GM18508 (cell line): ENCODE data around the gene AP5Z1.

Experiments used
- ATAC-seq: cut with Tn5 transposase; IDR thresholded peaks from one replicate; pipeline ENCODE4 v1.9.1; 2021; ENCODE audit warnings: moderate number of reproducible peaks; ENCODE audit not compliant: insufficient read depth, unreplicated experiment

The AP5Z1 gene

DNA sequence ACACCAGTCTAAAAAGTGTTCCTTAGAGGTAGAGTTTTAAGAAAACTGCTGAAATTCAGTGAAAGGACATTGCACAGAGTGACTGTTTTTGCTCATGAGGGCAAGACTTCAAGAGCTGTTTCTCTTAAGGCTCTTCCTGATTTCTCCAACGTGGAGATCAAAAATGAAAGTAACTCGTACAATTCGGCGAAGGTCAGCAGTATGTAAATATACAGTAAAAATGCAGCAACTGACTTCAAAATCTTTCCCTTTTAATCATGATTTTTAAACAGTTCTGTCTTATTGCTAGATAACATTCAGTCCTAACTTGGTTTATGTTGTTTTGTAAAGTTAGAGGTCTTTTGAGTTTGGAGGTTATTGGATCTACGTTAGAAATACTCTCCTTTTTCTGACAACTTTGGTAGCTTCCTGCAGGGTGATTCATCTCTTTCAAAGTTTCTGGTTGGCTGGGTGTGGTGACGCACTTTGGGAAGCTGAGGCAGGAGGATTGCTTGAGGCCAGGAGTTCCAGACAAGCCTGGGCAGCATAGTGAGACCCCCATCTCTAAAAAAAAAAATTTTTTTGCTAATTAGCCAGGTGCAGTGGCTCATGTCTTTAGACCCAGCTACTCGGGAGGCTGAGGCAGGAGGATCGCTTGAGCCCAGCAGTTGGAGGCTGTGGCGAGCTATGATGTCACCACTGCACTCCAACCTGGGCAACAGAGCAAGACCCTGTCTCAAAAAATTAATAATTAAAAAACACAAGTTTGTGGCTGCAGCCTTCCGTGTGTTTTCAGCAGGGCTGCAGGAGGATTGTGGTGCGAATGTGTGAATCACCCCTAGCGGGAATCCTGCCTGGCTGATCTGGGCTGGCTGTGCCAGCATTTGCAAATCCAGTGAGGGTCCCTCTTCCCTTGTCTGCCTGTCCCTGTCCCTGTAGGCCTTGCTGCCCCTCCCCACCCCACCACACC, 29.2 kb upstream of the AP5Z1 start:
- no peak for ATAC-seq

- ATAC-seq, result no peak
Observed at GRCh38 chr7:4747013-4747412, 28.4 kb upstream of the AP5Z1 start.

DNA sequence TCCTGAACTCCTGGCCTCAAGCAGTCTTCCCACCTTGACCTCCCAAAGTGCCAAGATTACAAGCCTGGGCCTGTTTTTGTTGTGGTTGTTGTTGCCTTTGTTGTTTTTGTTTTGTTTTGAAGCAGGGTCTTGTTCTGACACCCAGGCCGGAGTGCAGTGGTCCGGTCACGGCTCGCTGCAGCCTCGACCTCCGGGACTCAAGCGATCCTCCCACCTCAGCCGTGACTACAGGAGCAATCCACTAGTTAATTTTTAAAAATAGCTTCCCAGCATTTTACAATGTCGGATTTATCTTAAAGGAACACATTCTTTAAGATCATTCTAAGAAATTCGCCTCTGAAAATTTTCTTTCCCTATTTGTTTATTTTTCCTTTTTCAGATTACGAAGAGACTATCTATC, 27.7 kb upstream of the AP5Z1 start:
- no peak for ATAC-seq

DNA sequence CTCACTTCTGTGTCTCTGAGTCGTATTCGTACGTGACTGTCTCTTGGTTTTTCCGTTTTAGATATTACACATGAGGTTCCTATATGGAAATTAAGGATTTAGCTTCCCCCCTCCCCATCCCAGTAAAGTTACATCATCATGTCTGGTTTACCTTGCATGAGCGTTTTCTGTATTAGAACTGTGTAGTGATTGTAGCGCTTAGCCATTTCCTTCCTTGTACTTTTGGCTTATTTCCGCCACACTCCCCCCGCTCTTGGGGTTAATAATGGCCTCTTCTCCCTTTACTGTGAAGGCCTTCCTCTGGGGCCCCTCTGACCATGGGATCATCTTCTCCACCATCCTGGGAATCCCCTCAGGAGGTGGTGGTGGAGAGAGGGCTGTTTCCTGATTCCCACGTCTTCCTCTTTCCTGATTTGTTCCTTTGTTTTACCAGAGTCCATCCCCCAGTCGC, 27.2 kb upstream of the AP5Z1 start:
- no peak for ATAC-seq

- no peak for ATAC-seq
Observed at GRCh38 chr7:4749363-4749762, 26.1 kb upstream of the AP5Z1 start.

DNA sequence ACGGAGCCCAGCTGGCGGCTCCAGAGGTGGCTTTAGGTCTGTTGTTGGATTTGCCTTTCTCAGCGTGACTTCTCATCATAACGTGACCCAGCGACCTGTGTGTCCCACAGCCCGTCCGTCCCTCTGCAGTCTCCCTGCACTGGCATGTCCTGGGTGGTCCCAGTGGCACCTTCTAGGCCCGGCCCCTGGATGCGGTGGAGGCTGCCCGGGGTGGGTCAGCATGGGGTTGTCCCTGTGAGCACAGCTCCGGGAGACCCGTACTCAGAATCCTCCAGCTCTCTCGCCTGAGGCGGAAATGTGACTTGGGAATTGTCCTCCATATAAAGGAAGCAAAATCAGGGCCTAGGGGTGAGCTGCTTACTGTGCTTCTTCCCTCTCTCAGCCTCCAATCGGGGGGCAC, 25.6 kb upstream of the AP5Z1 start:
- no peak for ATAC-seq

DNA sequence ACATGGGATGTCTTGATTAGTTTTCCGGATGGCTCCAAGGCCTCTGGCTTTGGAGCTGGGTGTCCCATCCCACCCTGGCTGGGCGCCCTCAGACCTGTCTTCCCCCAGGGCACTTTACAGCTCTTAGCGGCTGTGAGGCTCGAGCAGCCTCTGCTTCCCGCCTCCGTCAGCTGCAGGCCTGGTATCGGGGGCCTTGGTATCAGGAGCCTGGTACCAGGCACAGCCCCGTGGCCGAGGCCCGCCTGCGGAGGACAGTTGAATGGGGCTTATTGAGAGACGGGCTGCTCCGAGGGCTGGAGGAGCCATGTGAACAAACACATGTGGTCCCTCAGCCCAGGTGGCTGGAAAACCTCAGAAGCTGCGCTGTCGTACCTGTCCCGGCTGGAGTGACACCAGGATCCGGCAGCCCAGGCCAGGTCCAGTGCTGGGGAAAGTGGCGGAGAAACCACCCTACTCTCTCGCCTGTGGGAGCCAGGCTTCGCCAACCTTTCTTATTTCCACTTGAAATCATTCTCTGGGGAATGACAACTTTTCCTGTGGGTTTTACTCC, 23.9 kb upstream of the AP5Z1 start:
- ATAC-seq, result no peak

- no peak for ATAC-seq
Observed at GRCh38 chr7:4753598-4754432, 21.6 kb upstream of the AP5Z1 start.

GRCh38 chr7:4754433-4755010, 20.9 kb upstream of the AP5Z1 start:
- no peak for ATAC-seq

DNA sequence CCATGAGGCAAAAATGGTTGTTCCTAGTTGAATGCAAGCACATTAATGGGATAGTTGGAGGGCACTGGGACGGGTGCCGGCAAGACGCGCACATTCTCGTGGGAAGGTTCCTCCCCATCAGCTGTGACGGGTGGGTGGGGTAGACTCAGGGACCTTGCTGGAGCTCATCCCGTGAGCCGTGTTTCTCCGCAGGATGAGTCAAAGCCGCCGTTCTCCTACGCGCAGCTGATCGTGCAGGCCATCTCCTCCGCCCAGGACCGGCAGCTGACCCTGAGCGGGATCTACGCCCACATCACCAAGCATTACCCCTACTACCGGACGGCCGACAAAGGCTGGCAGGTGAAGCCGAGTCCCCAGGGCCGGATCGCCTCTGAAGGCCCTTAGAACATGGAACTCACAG, 20.4 kb upstream of the AP5Z1 start:
- ATAC-seq, result no peak

GRCh38 chr7:4758111-4758510, 17.3 kb upstream of the AP5Z1 start:
- no peak for ATAC-seq

DNA sequence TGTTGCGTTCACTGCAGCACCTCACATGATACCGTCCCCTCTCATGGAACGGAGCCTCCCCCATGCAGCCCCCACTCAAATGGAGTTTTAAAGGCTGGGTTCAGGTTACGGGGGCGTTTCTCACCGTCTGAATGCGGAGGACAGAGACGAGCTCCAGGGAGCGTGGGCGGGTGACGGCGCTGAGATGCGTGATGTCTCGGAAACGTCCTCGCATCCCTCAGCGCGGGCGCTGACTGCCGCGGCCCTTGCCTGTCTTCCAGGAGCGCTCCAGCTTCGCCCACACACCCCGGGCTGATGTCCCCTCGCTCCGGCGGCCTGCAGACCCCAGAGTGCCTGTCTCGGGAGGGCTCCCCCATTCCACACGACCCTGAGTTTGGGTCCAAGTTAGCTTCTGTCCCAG, 16.6 kb upstream of the AP5Z1 start:
- no peak for ATAC-seq

- no peak for ATAC-seq
Observed at GRCh38 chr7:4759211-4759610, 16.2 kb upstream of the AP5Z1 start.

DNA sequence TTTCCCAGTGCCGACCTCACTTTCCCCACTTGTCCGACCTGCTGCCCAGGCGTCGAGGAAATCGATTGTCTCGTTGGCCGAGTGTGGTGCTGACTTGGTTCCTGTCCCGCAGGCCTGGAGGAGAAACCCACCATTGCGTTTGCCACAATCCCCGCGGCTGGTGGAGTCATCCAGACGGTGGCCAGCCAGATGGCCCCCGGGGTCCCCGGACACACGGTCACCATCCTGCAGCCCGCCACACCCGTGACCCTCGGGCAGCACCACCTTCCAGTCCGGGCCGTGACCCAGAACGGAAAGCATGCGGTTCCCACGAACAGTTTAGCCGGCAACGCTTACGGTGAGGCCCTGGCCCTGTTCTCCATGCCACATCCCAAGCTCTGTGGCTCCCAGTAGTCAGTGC, 14.5 kb upstream of the AP5Z1 start:
- no peak for ATAC-seq

DNA sequence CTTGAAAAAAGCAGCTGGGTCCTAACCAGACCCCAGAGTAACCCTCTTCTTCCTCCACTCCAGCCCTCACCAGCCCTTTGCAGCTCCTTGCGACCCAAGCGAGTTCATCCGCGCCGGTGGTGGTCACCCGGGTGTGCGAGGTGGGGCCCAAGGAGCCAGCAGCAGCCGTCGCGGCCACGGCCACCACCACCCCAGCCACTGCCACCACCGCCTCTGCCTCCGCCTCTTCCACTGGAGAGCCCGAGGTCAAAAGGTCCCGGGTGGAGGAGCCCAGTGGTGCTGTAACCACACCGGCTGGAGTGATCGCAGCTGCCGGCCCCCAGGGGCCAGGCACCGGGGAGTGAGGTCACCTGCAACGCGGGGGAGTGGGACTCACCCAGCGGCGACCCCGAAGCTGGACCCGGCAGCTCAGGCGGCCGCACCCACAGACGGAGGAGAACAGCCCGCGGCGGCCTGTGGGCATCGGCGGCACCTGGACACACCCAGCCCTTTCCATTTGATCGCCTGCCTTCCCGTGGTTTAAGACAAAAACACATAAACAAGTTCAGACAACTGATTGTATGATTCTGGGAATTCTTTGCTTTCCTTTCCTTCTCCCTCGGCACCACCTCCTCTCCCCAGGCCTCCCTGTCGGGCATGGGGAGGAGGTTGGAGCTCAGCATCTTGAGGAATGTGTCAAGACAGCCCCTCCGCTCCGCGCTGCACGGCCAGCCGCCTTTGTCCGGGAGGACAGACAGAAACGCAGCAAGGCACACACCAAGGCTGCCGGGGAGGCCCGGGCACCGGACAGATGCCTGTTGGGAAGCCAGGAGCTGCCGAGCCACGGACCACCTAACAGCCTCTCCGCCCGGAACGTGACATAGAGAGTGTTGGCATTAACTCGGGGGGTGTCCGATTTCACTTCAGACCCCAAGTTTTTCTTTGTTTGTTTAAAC, 13.0 kb upstream of the AP5Z1 start:
- ATAC-seq, result no peak

DNA sequence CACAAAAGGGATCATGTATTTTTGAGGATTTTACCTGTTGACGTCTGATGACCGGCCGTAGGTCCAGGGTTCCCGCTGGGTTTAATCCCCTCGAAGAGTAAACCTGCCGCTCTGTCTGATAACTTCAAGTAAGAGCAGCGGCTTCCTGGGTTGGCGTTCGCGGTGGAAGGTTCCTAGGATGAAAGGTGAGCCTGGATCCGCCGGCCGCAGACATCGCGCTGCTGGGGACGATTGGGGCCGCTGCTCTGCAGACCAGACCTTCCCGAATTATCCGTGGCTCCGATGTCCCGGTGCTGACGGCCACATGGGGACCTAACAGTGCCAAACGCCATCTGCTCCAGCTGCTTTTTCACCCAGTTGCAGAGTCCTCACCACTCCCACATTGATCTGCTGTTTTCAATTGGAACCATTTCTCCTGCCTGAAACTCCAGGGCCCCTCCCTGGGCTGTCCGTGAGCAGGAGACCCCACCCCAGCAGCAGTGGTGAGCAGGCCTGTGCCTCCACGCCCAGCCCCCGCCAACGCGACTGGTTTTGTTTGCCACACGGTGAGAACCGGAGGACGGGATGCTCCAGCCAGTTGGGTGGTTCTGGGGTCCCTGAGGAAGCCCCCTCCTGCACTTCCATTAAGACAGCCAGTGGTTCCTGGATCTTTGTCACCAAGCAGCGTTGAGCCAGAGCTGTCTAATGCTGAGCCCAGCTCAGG, 12.2 kb upstream of the AP5Z1 start:
- no peak for ATAC-seq

DNA sequence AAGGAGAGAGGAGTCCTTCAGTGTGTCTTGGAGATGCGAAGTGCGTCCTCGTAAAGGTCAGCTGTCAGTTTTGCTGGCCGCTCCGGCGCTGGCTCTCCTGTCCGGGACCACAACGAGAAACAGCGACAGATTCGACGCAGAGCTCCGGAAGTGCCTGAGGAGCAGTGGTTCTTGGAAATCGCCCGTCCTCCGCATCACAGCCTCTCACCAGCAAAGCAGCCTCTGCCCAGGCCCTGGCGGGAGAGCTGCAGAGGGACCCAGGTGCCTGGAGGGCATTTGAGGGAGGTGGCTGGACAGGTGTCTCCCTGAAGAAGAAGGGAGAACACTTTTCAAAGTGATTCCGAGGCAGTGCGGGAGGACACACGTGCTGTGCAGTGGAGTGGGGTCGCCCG, 11.6 kb upstream of the AP5Z1 start:
- ATAC-seq, result no peak

DNA sequence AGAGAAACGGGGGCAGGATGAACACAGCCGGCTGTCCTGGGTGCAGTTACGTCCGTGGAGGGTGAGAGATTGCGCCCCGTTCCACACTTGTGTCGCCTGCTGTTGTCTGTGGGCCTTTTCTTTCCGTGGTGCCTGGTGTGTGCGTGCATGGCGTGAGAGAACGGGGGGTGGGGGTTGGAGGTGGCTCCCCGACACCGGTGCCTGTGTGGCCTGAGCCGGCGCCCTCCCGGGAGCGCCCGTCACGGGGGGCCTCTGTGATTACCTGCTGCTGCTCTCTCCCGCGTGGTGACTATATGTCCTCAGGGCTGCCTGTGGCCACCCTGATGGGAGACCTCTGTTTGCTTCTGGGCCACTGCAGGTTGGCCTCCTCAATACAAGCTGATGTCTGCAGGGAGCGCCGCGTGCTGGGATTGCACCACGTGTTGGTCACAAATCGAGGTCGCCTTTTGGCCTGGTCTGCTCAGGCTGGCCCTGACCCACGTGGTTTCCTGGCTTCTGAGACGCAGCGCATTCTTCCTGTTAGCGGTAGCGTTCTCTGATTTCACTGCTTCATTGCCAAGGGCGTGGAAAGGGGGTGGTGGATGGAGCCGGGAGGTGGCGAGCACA, 10.9 kb upstream of the AP5Z1 start:
- no peak for ATAC-seq
